Umbilical cord (tissue), 2 donors: ENCODE measurements around the gene DMXL2. TPM values are rescaled to one million over a fixed set of nuclear protein-coding genes. Genes with fewer than 3 reads are reported as not detected.
"Not testable (repeated sequence)": the region's sequence is repeated elsewhere in the genome, so short reads cannot be mapped to it uniquely, and the experiment has no call there.

Experiments used
- DNase-seq: peaks from one replicate; pipeline ENCODE4 v3.0.0-alpha.2; 2015; ENCODE audit warnings: low spot score
- total RNA-seq: library from RNA; depleted of rRNA; stranded (reverse); fragments of >200 nt; gene quantifications from one replicate; pipeline ENCODE4 v1.2.3, GENCODE V29; 2014; ENCODE audit warnings: low replicate concordance; ENCODE audit not compliant: insufficient read depth

DMXL2 gene
- total RNA-seq, 1 donor from 2014 or later, result 52.5 TPM

GRCh38 chr15:51576286-51576850 is 46.2 kb downstream of the DMXL2 start:
- DNase-seq, result no peak

GRCh38 chr15:51575775-51576174 is 46.8 kb downstream of the DMXL2 start:
- DNase-seq, result no peak

DNA sequence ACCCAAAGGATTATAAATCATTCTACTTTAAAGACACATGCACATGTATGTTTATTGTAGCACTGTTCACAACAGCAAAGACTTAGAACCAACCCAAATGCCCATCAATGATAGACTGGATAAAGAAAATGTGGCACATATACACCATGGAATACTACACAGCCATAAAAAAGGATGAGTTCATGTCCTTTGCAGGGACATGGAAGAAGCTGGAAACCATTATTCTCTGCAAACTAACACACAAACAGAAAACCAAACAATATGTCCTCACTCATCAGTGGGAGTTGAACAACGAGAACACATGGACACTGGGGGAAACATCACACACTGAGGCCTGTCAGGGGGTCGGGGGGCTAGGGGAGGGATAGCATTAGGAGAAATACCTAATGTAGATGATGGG is 49.2 kb downstream of the DMXL2 start:
- not testable (repeated sequence) for DNase-seq

DNA sequence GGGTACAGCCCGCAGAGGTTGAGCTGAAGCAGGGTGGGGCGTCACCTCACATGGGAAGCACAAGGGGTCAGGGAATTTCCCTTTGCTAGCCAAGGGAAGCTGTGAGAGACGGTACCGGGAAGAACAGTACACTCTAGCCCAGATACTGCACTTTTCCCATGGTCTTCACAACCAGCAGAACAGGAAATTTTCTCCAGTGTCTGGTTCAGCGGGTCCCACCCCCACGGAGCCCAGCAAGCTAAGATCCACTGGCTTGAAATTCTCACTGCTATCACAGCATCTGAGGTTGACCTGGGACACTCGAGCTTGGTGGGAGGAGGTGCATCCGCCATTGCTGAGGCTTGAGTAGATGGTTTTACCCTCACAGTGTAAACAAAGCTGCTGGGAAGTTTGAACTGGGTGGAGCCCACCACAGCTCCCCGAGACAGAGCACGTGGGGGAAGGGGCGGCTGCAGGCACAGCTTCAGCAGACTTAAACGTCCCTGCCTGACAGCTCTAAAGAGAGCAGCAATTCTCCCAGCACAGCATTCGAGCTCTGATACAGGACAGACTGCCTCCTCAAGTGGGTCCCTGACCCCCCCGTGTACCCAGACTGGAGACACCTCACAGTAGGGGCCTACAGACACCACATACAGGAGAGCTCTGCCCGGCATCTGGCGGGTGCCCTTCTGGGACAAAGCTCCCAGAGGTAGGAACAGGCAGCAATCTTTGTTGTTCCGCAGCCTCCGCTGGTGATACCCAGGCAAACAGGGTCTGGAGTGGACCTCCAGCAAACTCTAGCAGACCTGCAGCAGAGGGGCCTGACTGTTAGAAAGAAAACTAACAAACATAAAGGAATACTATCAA is 53.4 kb downstream of the DMXL2 start:
- DNase-seq, result peak; percentile 14

- no peak for DNase-seq
Measured at GRCh38 chr15:51561271-51561670, 61.3 kb downstream of the DMXL2 start.

GRCh38 chr15:51558876-51559275 is 63.7 kb downstream of the DMXL2 start:
- no peak for DNase-seq

- no peak for DNase-seq
Measured at GRCh38 chr15:51558411-51558810, 64.2 kb downstream of the DMXL2 start.

DNA sequence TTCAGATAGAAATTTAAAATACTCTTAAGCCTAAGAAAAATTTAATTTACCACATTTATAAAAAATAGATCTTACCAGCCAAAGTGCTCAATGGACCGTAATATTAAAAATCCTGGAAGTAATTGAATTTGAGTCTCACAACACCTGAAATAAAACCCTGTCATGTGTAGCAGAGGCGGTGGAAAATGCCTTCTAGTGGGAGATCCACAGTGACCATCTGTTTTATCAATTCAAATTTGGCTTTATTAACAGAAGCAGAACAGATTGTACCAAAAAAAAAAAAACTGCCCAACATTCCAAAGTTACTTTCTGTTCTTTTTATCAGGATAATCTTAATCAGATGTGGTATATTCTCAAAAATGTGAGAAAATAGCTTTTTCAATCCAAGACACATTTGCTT is 71.7 kb downstream of the DMXL2 start:
- DNase-seq, result no peak

DNA sequence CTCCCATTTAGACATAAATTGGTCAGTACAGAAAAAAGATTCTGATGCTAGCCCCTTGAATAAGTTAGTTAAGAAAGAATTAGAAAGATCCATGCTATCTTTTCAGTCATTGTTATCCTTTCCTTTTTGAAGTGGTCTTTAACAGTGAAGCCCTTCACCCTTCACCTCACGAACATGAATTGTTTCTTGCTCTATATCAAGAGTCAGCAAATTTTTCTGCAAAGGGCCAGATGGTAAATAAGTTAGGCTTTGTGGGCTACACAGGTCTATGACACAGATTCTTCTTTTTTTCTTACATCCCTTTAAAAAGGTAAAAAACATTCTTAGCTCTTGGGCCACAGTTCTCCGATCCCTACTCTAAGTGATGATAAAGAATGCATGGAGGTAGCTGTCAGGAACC is 74.9 kb downstream of the DMXL2 start:
- DNase-seq, result no peak

GRCh38 chr15:51536965-51537574 is 85.5 kb downstream of the DMXL2 start:
- no peak for DNase-seq

- DNase-seq, result no peak
Measured at GRCh38 chr15:51533672-51534398, 88.7 kb downstream of the DMXL2 start.

DNA sequence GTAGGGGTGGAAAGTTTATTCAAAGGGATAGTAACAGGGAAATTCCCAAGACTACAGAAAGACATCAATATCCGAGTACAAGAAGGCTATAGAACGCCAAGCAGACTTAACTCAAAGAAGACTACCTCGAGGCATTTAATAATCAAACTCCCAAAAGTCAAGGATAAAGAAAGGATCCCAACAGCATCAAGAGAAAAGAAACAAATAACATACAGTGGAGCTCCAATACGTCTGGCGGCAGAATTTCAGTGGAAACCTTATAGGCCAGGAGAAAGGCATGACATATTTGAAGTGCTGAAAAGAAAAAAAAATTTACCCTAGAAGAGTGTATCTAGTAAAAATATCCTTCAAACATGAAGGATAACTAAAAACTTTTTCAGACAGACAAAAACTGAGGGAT is 95.6 kb downstream of the DMXL2 start:
- no peak for DNase-seq

DNA sequence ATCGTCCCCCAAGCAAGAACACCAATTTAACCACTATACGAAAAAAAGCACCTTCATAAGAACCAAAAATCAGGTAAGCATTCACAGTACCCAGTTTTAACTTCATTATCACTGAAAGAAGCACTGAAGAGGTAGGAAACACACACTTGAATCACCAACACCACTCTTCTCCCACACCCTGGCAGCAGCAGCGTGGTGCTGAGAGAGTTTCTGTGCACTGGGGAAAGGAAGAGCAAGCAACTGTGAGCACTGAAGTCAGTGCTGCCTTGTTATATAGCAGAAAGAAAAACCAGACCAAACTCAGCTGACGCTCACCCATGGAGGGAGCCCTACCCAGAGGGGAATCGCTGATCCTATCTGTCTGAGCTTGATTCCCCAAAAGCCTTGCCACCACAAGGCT is 98.2 kb downstream of the DMXL2 start:
- DNase-seq, result no peak

DNA sequence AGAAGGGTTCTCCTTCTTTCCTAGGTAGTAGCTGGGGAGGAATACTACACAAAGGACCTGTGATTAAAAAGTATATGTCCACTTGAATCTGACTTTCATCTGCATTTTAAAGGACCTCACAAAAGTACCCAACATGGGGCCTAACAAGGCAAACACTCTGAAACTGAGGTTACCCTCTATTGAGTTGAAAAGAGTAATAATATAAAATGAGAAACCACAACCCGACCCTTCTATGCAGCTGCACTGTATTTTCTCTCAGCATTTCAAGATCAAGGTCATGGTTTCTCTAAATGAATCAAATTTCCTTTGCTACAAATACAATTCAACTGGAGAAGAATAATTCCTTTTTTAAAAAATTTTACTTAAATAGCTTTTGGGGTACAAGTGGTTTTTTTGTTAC is 106.3 kb downstream of the DMXL2 start:
- no peak for DNase-seq

- no peak for DNase-seq
Measured at GRCh38 chr15:51505251-51505650, 117.3 kb downstream of the DMXL2 start.

DNA sequence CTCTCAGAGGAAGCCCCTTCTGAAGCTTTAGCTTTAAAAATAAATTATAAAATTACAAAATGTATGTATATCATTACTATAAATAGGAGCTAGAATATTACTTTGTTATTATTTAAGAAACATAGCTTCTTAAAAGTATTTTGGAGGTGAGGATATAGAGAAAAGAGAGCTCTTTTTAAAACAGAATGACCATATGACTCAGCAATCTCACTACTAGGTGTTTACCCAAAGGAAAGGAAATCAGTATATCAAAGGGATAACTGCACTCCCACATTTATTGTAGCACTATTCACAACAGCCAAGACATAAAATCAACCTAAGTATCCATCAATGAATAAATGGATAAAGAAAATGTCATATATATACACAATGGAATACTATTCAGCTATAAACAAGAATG is 119.6 kb downstream of the DMXL2 start:
- DNase-seq, result no peak

DNA sequence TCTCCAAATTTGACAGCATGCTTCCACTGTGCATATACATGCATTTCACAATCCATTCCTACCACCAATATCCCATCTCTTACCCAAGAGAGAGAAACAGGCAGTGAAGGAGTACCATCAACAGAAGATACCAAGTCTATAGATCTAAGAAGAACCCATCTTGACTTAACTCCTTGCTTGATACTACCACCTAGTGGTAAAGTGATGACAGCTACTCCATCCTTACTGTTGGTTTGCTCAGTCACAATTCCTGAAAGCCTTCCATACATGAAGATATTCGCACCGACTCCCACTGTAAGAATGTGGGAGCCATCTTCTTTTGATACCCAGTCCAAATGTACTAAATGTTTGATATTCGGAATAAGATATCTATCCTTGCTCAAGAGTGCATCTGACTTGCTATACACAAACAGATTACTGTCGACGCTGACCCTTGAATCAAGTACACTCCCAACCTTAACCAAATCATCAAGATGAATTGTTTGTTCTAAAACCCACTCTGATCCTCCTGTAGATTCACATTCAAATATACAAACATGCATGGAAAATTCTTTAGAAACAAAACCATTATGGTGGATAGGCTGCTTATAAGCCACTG is 123.1 kb downstream of the DMXL2 start:
- DNase-seq, result no peak

- no peak for DNase-seq
Measured at GRCh38 chr15:51497806-51498205, 124.8 kb downstream of the DMXL2 start.

GRCh38 chr15:51496246-51496645 is 126.3 kb downstream of the DMXL2 start:
- DNase-seq, result no peak

GRCh38 chr15:51494411-51495314 is 127.9 kb downstream of the DMXL2 start:
- DNase-seq, result no peak

- no peak for DNase-seq
Measured at GRCh38 chr15:51493892-51494291, 128.7 kb downstream of the DMXL2 start.
